SU-DHL-6 (cell line): ENCODE data around the gene MRFAP1.

Experiments used
- EZH2phosphoT487 ChIP-seq: fragments of 200-600 bp; sonication (generic), shearing (Covaris generic); conservative IDR thresholded peaks from 2 replicates; pipeline ENCODE4 v1.6.1; 2018; ENCODE audit warnings: mild to moderate bottlenecking, antibody characterized with exemption, low read length, moderate library complexity, mixed read lengths
- TF ChIP-seq, protein P1 (sequence below): fragments of 200-600 bp; sonication (generic); IDR thresholded peaks from one replicate; pipeline ENCODE4 v1.5.1; 2017; ENCODE audit warnings: antibody characterized with exemption, mild to moderate bottlenecking, low read length, moderate library complexity; ENCODE audit not compliant: insufficient read depth, poor library complexity, severe bottlenecking

DNA sequence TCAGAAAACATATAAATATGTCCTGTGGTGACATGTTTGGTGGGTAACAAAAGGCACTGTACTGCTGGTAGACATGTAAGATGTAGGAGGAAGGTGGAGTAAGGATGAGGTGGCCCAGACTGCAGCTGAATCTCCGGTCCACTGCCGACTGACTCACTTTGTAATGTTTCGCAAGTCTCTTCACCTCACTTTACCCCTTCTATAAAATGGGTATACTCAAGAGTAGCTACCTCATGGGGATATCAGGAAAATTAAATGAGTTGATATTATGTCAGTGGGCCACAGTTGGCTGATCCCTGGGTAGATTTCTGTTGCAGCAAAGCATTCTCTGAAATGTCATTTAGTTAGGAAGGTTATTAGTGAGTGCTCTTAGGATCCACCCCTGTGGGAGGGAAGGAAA is 22.1 kb downstream of the MRFAP1 start:
- TF ChIP-seq, protein P1, sequence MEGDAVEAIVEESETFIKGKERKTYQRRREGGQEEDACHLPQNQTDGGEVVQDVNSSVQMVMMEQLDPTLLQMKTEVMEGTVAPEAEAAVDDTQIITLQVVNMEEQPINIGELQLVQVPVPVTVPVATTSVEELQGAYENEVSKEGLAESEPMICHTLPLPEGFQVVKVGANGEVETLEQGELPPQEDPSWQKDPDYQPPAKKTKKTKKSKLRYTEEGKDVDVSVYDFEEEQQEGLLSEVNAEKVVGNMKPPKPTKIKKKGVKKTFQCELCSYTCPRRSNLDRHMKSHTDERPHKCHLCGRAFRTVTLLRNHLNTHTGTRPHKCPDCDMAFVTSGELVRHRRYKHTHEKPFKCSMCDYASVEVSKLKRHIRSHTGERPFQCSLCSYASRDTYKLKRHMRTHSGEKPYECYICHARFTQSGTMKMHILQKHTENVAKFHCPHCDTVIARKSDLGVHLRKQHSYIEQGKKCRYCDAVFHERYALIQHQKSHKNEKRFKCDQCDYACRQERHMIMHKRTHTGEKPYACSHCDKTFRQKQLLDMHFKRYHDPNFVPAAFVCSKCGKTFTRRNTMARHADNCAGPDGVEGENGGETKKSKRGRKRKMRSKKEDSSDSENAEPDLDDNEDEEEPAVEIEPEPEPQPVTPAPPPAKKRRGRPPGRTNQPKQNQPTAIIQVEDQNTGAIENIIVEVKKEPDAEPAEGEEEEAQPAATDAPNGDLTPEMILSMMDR = no peak
- no peak for TF ChIP-seq EZH2phosphoT487
